HG03378 (cell line): Measurements from ENCODE around the gene AGAP1.

Experiments used
- ATAC-seq: cut with Tn5 transposase; IDR thresholded peaks from one replicate; pipeline ENCODE4 v1.9.1; 2021; ENCODE audit warnings: mild to moderate bottlenecking, moderate library complexity; ENCODE audit not compliant: unreplicated experiment

The AGAP1 gene

DNA sequence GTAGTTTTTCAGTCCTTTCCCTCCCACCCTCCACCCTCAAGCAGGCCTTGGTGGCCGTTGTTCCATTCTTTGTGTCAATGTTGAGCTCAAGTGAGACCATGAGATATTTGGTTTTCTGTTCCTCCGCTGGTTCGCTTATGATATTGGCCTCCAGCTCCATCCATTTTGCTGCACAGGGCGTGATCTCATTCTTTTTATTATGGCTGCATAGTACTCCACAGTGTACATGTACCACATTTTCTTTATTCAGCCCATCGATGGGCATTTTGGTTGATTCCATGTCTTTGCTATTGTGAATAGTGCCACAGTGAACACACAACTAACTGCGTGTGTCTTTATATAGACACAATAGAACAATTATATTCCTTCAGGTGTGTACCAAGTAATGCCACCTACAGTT lies 14.1 kb downstream of the AGAP1 start:
- no peak for ATAC-seq

DNA sequence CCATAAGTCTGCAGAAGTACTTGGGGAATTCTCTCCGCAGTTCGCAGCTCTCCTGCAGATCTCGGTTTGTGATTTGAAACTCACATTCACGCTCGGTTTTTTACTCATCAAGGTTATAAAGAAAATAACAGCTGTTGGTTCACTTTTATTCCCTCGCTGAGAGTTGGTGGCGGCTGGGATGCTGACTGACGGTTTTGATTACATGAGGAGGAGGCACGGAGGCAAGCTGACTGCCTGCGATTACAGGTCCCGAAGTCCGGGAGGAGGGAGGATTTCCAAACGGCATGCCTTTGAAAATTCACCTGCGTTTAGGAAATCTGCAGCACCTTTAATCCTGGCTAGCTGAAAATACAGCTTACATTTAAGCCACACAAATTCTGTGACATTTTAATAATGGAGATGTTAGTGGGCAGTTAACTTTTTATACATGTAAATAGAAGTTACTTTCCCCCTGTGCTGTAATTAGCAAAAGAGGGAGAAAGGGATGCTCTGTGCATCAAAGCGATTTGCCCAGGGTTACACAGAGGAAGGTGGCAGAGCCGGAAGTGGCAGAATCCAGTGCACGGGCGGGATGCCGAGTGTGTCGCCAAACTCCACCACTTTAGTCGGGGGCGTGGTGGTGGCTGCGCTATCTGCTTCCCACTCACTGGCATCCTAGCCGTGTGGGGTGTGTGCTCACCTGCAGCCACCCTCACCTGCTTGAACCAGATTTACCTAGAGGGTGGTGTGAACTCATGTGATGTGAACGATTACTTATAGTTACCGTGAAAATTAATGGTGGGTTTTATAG lies 14.7 kb downstream of the AGAP1 start:
- no peak for ATAC-seq

DNA sequence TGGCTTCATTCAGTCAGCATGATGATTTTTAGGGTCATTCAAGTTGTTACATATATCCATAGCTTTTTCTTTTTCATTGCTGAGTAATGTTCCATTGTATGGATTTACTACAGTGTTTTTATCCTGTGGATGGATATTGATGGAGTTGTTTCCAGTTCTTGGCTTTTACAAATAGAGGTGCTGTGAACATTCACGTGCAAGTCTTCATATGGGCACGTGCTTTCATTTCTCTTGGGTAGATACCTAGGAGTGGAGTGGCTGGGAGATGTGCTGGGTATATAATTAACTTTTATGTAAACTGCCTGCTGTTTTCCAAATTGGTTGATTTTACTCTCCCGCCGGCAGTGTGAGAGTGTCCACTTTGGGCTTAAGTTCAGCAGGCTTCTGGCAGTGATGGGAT lies 16.5 kb downstream of the AGAP1 start:
- no peak for ATAC-seq

DNA sequence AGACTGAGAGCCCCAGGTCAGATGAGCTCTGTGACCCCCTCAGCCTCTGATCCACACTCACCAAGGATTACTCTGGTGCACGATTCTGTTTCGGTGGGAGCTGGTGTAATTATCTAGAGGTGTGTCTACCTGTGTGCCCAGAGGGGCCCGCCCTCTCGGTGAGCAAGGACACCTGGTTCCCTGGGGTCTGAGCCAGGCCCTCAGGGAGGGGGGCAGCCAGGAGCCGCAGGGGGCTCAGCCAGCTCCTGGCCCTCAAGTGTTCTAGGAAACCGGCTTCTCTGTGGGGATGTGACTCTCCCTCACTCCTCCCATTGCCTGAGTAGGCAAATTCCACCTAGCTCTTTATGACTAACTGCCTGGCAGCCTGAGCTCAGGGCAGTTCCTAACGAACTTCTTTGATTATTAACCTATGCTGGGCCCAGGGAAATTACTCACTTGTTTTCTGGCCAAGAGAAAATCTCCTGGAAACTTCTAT lies 17.4 kb downstream of the AGAP1 start:
- ATAC-seq: no peak

DNA sequence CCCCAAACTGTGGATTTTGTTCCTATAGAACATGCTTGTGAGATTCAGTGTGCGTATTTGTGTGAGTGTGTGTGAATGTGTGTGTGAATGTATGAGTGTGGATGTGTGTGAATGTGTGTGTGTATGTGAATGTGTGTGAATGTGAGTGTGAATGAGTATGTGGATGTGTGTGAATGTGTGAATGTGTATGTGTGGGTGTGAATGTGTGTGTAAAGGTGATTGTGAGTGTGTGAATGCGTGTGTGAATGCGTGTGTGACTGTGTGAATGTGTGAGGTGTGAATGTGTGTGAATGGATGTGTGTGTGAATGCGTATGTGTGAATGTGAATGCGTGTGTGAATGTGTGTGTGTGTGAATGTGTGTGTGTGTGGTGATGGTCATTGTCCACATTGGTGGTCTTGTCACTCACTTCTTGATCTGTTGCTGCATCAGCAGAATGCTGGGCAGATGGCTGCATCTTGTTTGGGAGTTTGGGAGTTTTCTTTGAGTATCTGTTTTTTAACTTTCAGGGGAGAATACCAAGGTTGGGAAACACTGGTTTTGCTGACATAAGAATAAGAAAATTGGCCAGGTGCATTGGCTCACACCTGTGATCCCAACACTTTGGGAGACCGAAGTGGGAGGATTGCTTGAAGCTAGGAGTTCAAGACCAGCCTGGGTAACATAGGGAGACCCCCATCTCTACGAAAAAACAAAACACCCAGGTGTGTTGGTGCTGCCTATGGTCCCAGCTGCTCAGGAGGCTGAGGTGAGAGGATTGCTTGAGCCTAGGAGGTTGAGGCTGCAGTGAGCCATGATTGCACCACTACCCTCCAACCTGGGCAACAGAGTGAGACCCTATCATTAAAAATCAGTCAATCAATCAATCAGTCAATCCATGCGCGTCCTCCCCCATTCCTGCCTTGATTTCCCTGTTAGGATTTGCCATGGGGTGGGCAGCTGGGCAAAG lies 18.2 kb downstream of the AGAP1 start:
- no peak for ATAC-seq

DNA sequence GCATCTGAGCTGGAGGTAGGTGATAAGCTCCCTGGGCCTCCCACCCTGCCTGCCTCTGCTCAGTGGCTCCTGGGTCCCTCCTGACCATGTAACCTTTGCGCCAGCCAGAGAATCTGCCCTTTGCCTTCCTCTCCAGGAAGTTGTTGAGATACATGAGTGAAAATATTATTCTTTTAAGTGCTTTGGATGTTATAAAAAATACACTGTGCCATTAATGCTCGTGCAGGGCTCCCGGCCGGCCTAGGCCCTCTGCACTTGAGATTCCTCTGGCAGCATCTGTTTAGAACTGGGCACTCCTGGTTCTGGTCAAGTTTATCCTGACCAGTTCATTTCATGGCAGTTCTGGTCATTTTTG lies 18.8 kb downstream of the AGAP1 start:
- ATAC-seq: no peak

DNA sequence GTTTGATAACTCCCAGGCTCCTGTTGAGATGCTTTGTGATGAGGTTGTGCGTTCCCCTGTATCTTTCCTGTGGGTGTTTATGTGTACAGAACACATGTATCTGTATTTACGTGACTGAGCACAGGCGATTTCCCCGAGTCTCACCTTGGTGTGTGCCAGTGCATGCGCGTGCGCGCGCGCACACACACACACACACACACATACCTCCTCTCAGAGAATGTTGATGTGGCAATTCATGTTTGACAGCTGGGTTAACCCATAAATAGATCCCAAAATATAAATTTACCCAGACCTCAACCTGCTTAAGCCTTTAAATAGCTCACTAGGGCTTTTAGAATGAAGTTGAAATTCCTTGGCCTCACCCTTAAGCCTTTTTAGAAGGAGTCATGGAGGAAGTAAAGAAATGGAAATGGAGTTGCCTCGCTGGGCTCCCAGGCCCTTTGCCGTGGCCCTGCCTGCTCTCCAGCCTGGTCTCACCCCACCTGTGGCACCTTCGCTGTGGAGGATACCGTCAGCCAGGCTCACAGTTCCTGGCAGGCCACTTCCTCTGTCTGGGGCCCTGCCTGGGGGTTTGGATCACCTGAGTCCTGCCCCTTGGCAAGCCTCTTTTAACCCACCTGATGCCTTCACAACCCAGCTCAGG lies 20.3 kb downstream of the AGAP1 start:
- no peak for ATAC-seq

DNA sequence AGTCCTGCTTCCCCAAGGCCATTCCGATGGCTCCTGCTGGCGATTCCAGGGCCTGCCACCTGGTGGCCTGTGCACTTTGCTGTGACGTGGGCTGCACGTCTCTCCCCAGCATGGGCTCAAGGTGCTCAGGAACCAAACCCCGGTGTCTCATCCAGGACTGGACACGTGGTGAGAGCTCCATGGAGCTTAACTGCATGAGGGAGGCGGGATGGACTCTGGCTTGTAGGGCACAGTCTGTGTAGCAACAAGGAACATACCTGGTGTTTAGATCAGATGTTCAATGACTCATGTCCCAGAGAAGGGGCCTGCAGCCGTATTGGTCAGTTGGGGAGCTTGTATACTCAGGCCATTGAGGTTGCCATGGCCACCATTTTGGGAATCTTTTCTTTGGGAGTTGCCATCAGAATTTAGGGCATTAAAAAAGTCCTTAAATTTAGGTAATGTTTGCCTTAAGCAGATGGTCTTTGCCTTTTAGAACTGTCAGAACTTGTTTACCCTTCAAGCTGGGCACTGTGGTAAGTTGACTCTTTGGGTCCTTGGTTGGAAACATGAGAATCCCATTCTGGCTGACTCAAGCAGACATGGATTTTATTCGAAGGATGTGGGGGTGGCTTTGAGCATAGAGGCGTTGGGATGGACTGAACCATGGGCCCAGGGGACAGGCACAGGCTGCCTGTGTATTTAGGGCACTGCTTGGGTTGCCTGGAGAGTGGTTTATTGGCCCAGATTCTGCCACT lies 21.0 kb downstream of the AGAP1 start:
- no peak for ATAC-seq

DNA sequence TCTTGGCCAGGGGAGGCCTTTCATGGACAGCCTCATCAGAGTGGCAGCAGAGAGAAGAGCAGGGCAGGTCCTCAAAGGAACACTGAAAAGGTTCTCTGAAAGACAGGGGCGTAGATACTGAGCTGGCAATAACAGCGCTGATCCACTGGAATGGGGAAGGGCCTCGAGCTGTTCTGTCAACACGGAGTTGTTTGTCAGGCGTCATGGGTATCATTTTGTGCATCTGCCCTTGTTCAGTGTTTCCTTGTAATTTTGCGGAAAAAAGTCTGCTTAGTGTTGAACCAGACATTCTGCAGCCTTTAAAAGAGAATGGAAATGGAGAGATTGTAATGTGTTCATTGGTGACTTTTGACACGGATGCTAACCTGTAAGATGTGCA lies 21.5 kb downstream of the AGAP1 start:
- ATAC-seq: no peak

DNA sequence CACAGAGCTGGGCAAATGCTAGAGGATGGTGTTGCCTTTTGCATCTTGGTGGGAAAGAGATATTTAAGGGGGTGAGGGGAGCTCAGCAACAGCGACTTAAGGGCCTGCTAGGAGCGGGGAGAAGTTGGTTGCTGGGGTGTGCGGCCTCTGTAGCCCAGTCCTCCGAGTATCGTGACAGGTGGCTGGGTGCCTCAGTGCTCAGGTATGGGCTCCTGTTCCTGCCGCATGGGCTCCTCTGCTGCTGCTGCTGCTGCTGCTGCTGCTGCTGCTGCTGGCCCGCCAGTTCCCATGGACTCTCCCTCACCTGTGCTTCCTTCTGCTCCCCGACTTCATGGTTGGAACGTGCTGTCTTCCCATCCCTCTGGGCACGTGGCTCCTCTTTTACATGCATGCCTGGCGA lies 22.0 kb downstream of the AGAP1 start:
- no peak for ATAC-seq

DNA sequence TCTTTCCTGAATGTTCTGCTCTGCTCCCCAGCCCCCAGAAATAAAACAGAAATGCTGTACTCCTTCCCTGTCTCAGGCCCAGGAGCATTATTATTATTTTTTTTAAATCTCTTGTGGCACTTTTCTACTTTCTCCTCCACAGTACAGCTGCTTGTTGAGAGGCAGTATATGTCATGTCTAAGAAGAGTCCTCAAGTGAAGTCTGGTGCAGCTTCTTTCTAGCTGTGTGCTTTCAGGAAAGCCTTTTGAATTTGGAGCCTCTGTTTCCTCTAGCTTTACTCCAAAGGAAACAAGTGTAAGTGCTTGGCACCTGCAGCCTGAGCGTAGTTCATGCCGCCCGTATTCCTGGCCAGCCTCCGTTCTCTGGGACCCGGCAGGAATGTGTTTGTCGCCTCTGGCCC lies 22.4 kb downstream of the AGAP1 start:
- ATAC-seq: no peak

DNA sequence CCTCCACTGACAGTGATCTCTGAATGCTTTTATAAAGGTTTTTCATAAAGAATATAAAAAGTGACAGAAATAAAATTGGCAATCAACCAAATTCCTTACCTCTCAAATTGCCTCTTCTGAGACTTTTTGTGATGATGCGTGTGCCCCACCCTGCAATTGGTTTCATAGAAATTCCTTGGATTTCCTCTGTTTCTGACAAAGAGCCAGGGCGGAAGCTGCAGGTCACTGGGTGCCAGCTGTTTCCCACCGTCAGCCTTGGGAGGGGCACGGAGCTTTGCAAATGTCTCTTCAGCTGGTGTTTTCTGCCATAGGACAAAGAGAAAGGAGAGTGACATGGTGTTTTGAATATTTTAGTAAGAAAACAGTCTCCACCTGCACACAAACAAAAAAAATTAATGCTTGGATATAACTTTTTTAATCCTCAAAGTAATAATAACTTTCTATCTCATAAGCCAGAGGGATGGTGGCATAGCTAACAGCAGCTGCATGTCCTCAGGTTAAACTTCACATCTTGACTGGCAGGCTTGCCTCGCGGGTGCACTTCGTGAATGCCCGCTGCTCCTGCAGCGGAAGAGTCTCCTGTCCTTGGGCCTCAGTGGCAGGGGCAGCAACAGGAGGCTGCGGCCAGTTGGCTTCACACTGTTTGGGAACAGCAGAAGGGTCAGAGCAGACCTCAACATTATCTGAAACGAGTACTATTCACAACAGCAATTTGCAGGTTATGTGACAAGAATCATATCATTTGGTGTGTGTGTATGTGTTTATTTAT lies 24.7 kb downstream of the AGAP1 start:
- ATAC-seq: no peak

DNA sequence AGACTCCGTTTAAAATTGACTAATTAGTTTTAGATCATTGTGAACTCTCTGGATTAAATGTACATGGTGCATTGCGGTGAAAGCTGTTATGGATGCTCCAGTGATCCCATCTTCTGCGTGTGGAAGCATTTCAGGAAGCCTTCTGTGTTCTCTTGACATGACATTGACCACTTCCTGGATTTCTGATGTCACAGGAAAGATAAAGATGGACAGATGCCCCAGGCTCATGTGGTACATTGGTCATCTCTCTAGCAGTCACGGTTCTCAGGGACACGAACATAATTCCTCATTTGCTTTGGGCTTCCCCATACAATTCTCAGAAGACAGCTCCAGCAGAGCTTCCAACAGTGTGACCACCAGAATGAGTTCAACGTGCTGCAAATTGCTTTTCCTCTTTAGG lies 26.9 kb downstream of the AGAP1 start:
- ATAC-seq: no peak

DNA sequence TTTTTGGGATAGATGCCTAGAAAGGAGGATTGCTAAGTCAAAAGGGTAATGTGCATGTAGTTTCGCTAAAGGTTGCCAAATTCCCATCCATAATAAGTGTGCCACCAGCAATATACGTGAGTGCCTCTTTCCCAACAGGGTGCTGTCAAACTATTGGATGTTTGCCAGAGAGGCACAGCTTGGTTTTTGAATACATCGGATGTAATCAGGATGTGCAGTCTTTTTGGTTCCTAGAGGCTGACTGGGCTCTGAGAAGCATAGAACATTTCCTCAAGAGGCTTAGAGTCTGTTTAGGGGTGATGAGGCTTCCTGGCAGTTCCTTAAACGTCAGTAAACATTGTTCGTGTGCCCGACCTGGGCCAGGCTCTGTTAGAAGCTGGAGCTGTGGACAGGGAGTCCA lies 28.0 kb downstream of the AGAP1 start:
- no peak for ATAC-seq

DNA sequence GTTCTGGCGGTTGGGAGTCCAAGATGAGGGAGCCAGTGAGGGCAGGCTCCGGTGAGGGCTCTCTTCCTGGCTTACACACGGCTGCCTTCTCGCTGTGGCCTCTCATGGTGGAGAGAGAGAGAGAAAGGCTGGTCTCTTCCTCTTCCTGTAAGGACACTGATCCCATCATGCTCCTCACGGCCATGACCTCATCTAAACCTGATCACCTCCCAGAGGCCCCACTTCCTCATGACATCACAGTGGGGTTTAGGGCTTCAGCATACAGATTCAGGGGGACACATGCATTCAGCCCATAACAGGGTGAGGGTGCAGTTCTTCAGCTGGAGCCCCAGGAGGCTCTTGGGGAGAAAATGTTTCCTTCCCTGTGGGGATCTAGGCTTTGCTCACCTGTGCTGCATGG lies 29.2 kb downstream of the AGAP1 start:
- ATAC-seq: no peak

DNA sequence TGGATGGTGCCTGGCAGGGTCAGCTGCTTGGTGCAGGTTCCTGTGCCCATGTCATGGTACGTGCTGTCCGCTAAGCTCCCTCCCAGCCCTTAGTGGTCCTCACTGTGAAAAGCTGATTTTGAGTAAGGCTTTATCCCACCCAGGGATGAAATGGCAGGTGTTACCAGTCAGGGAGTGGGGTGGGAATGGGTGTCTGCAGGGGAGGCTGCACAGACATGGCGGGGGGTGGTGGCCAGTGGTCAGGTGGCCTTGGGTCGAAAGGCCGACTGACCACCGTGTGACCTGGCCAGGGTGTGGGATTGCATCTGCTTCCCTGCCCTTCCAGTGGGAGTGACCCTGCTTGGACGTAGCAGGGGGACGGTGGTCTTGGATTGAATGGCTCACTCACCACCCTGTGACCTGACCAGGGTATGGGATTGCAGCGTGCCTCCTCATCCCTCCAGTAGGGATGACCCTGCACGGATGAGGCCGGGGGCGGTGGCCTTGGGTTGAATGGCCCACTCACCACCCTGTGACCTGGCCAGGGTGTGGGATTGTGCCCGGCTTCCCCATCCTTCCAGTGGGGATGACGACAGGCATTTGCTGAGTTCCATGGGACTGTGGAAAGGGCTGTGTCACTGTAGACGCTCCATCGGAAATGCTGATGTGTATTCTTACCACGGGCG lies 29.8 kb downstream of the AGAP1 start:
- no peak for ATAC-seq

DNA sequence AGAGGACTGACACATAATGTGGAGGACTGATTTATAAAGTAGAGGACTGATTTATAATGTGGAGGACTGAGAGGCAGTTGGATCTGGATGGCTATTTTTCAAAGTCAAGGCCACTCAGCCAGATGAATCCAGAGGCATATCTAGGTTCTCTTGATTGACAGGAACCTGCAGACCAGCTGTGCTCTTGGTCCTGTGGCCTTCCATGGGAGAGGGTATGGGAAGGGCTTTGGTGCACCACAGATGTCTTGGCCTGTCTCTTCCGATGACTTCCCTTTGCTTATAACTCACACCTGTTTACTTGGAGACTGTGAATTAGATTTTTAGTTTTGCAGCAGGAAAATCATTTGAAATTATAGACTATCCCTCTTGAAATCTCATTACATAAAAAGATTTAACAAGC lies 32.3 kb downstream of the AGAP1 start:
- no peak for ATAC-seq

DNA sequence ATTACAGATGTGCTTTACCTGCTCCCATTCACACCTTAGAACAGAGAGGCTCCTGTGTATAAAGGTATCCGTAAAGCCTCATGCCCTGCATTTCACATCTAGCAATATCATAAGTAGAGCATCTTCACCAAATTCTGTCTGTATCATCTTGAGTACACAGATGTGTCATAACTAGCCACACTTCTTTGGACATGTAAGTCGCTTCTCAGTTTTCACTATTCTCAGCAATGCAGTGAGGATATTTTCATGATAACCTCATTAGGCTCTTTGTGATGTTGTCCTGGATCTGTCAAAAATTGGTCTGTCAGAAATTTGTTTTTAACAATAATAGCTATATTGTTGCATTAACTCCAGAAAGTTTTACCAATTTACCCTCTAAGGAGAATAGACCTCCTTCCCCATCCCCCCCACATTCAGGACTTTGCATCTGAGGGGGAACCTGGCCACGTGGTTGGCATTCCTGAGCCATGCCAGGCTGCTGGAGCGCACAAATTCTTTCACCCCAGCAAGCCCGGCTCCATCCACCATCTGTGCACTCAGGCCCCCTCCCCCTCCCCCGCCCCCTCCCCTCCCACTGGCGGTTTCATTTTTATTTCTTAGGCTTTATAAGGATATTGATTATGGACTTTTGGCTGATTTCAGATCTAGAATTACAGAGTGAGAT lies 34.1 kb downstream of the AGAP1 start:
- no peak for ATAC-seq

DNA sequence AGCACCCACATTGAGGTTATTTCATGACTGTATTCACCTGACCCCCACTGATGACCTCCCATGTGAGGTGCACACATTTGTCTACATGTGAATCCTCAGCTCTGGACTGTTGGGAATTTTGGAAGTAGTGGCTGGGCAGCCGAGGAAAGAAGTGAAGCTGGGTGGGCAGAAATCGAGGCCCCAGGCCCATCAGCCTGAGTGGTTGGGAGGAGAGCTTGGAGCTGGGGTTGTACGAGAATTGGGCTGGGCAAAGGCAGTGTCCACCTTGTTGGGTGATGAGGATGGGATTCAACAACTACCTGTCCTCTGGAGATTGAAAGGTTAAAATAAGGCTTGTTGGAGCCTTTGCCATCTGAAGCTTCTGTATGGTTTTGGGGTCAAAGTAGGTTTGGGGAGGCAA lies 35.8 kb downstream of the AGAP1 start:
- no peak for ATAC-seq
